B cell (primary cell): ENCODE data around the gene UHRF2. TPM values are rescaled to one million over a fixed set of nuclear protein-coding genes. Genes with fewer than 3 reads are reported as not detected.
A peak's percentile ranks its signal among the peaks of the same experiment; 100 is the strongest.

Experiments
- ATAC-seq: fragments of 200-7000 bp; cut with Tn5 transposase; one replicate; pipeline ENCODE4 v1.10.0; 2021; ENCODE audit warnings: low read depth, mild to moderate bottlenecking, moderate number of reproducible peaks, moderate library complexity
- CTCF ChIA-PET: fragments of 350-600 bp; sonication (Branson Sonifier 250); formaldehyde crosslinking; loops from one replicate; lab custom pipeline; 2021; ENCODE audit warnings: antibody characterized with exemption, inconsistent platforms; lab: Charles Lee
- POLR2A ChIA-PET: fragments of 350-600 bp; sonication (Branson Sonifier 250); formaldehyde crosslinking; loops from one replicate; lab custom pipeline; 2021; ENCODE audit warnings: antibody characterized with exemption; lab: Charles Lee
- DNase-seq: peaks from one replicate; pipeline ENCODE4 v3.0.0; 2013
- H2AFZ ChIP-seq: 2 replicates; pipeline ENCODE4 v1.6.1; 2012; ENCODE audit warnings: mild to moderate bottlenecking, low read depth, low read length; ENCODE audit not compliant: insufficient read depth, poor library complexity, severe bottlenecking
- H3K27ac ChIP-seq, 2 donors: 1 replicate in 1 of 2; 2 replicates in 1 of 2; pipeline ENCODE4 v1.5.1; 2012 to 2013; ENCODE audit warnings: low read length in 2 of 2, mild to moderate bottlenecking in 2 of 2, moderate library complexity in 1 of 2
- H3K27me3 ChIP-seq, 4 experiments: fragments of 200-600 bp in 1 of 4; sonication (generic) in 1 of 4; replicated peaks in 1 of 4; 1 replicate in 2 of 4; 2 replicates in 2 of 4; pipeline versions ENCODE4 v1.6.1 to v1.7.0; 2013 to 2016; ENCODE audit warnings: low read length in 3 of 4, mild to moderate bottlenecking in 2 of 4, mixed read lengths in 1 of 4, moderate library complexity in 1 of 4; ENCODE audit not compliant: insufficient read depth in 4 of 4, control insufficient read depth in 3 of 4; ENCODE audit errors: control extremely low read depth in 1 of 4
- H3K36me3 ChIP-seq, 2 experiments: replicated peaks in 1 of 2; 1 replicate in 1 of 2; 2 replicates in 1 of 2; pipeline versions ENCODE4 v1.6.1 to v1.7.1; 2013; ENCODE audit warnings: low read length in 1 of 2; ENCODE audit not compliant: insufficient read depth in 2 of 2, control insufficient read depth in 1 of 2; ENCODE audit errors: control extremely low read depth in 1 of 2, extremely low read depth in 1 of 2
- H3K4me1 ChIP-seq, 2 donors: fragments of 200-600 bp in 1 of 2; sonication (generic) in 1 of 2; 1 replicate in 1 of 2; 2 replicates in 1 of 2; pipeline versions ENCODE4 v1.5.1 to v1.6.1; 2013 to 2017; ENCODE audit warnings: low read length in 2 of 2; ENCODE audit not compliant: control insufficient read depth in 2 of 2, insufficient read depth in 2 of 2
- H3K4me2 ChIP-seq: replicated peaks from 2 replicates; pipeline ENCODE3; 2012; ENCODE audit warnings: mild to moderate bottlenecking, low read depth, low read length; ENCODE audit not compliant: poor library complexity, severe bottlenecking
- H3K4me3 ChIP-seq, 5 experiments: fragments of 200-600 bp in 1 of 5; sonication (generic) in 1 of 5; 1 replicate in 3 of 5; 2 replicates in 2 of 5; pipeline versions ENCODE4 v1.5.1 to v1.7.0; 2011 to 2016; ENCODE audit warnings: low read length in 4 of 5, mild to moderate bottlenecking in 4 of 5, low read depth in 2 of 5, control low read depth in 1 of 5, moderate library complexity in 1 of 5; ENCODE audit not compliant: insufficient read depth in 1 of 5; ENCODE audit errors: control extremely low read depth in 1 of 5, extremely low read depth in 1 of 5
- H3K79me2 ChIP-seq: fragments of 200-600 bp; sonication (generic); one replicate; pipeline ENCODE4 v1.6.0; 2016; ENCODE audit warnings: low read length; ENCODE audit not compliant: control insufficient read depth, insufficient read depth
- H3K9ac ChIP-seq: fragments of 200-600 bp; sonication (generic); 2 replicates; pipeline ENCODE4 v1.6.1; 2017; ENCODE audit warnings: mild to moderate bottlenecking, low read length, moderate library complexity
- H3K9me3 ChIP-seq, 3 donors: one replicate each; pipeline versions ENCODE4 v1.6.1 to v1.7.1; 2013; ENCODE audit warnings: low read length in 2 of 3; ENCODE audit not compliant: control insufficient read depth in 2 of 3, insufficient read depth in 1 of 3; ENCODE audit errors: control extremely low read depth in 1 of 3
- H4K20me1 ChIP-seq: 2 replicates; pipeline ENCODE4 v1.6.0; 2012; ENCODE audit warnings: mild to moderate bottlenecking, low read length; ENCODE audit not compliant: insufficient read depth, control insufficient read depth, poor library complexity, severe bottlenecking
- H3K27ac Mint-ChIP-seq: one replicate; pipeline ENCODE4 v1.8.0; 2021; ENCODE audit warnings: mixed read lengths
- H3K27me3 Mint-ChIP-seq: one replicate; pipeline ENCODE4 v1.8.0; 2021; ENCODE audit warnings: mixed read lengths
- H3K4me1 Mint-ChIP-seq: one replicate; pipeline ENCODE4 v1.8.0; 2021; ENCODE audit warnings: mixed read lengths
- H3K4me3 Mint-ChIP-seq: one replicate; pipeline ENCODE4 v1.8.0; 2021; ENCODE audit warnings: mixed read lengths
- H3K9me3 Mint-ChIP-seq: one replicate; pipeline ENCODE4 v1.8.0; 2022; ENCODE audit warnings: mixed read lengths; ENCODE audit not compliant: insufficient read depth
- EZH2 ChIP-seq: IDR thresholded peaks from 2 replicates; pipeline ENCODE4 v1.6.1; 2012; ENCODE audit warnings: borderline replicate concordance, low read depth, mild to moderate bottlenecking, moderate library complexity, low read length; ENCODE audit not compliant: insufficient read depth, poor library complexity, severe bottlenecking
- WGBS: methylation state at CpG from one replicate; pipeline ENCODE4 v1.1.5; 2013; ENCODE audit warnings: missing lambda C conversion rate; ENCODE audit not compliant: insufficient coverage; 5-methylcytosine and 5-hydroxymethylcytosine counted together
- intact Hi-C: fragments of 100-400 bp; cut with micrococcal nuclease; formaldehyde crosslinking; loops from one replicate; pipeline ENCODE4 v1.10.0; 2022
- polyA plus RNA-seq: library from polyadenylated mRNA; depleted of rRNA; stranded (reverse); fragments of >200 nt; gene quantifications from 2 replicates; pipeline ENCODE4 v1.2.3, GENCODE V29; 2012
- total RNA-seq, 2 donors: library from RNA; stranded (reverse); fragments of 120-200 nt in 1 of 2; gene quantifications; 1 replicate in 1 of 2; 2 replicates in 1 of 2; pipeline versions ENCODE4 v1.2.3 to v1.2.4, GENCODE V29; 2013 to 2022
- TF ChIP-seq, protein P1 (sequence below): fragments of 200-600 bp; IDR thresholded peaks from one replicate; pipeline ENCODE4 v1.8.0; 2022; ENCODE audit warnings: antibody characterized with exemption, mild to moderate bottlenecking

The UHRF2 gene
- total and polyA plus RNA-seq, 2 donors (not counting 1 experiment from before 2014, with no cell fraction given): 85.6 to 153 TPM

DNA sequence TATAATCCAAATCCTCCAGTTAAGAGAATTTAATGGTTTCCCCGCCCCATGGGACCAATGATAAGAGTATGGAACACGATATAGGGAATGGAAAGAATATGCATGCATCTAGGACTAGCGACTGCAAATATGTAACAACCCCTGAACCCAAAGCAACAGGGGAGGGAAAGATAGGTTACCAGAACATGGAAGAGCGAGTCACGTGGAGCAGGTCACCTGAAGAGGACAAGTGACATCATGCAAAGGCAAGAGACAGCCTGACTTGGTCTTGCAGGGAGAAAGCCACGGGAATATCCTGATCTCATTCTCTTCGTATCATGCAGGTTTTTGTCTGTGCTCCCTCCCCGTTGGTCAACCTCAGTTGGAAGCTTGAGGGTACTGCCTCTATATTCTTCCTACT, 4.7 kb upstream of the UHRF2 start:
- Histone ChIP-seq H3K9ac (no peak overlapping the region), H4K20me1 (no peaks in the 10 kb centered on the region), H3K4me1 (peaks cover 28 to 29% of the 10 kb centered on the region in 2 donors), H3K4me3 (no peak overlapping the region), H3K27me3 (no peaks in the 10 kb centered on the region), H3K27ac (no peak overlapping the region), H3K36me3 (no peaks in the 10 kb centered on the region), H3K4me2 (no peak overlapping the region), H2AFZ (no peak overlapping the region), H3K79me2 (peaks cover 4% of the 10 kb centered on the region), H3K9me3 (peaks cover 0 to 16% (median 0%) of the 10 kb centered on the region in 3 donors)
- 99% methylated on average over 7 of the region's 8 CpGs for WGBS
- Mint-ChIP-seq H3K4me3 (no peak overlapping the region), H3K4me1 (peaks cover 27% of the 10 kb centered on the region), H3K27ac (no peak overlapping the region), H3K27me3 (no peaks in the 10 kb centered on the region), H3K9me3 (no peaks in the 10 kb centered on the region)
- TF ChIP-seq, protein P1, sequence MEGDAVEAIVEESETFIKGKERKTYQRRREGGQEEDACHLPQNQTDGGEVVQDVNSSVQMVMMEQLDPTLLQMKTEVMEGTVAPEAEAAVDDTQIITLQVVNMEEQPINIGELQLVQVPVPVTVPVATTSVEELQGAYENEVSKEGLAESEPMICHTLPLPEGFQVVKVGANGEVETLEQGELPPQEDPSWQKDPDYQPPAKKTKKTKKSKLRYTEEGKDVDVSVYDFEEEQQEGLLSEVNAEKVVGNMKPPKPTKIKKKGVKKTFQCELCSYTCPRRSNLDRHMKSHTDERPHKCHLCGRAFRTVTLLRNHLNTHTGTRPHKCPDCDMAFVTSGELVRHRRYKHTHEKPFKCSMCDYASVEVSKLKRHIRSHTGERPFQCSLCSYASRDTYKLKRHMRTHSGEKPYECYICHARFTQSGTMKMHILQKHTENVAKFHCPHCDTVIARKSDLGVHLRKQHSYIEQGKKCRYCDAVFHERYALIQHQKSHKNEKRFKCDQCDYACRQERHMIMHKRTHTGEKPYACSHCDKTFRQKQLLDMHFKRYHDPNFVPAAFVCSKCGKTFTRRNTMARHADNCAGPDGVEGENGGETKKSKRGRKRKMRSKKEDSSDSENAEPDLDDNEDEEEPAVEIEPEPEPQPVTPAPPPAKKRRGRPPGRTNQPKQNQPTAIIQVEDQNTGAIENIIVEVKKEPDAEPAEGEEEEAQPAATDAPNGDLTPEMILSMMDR: no peak
- TF ChIP-seq EZH2: no peak
- POLR2A ChIA-PET: no interaction called here
- CTCF ChIA-PET: no interaction called here
- DNase-seq: no peak
- no peak for ATAC-seq
- intact Hi-C loops: no loop called here

- DNase-seq (no peak), ATAC-seq (no peak)
- H3K4me3 ChIP-seq: no peak overlapping the region
- no peak overlapping the region for H3K27ac ChIP-seq
- H3K4me2 ChIP-seq: peak overlapping the region; percentile 87
- H3K4me1 ChIP-seq: peaks cover 35% of the 10 kb centered on the region in 2 donors
- intact Hi-C loops: loop anchor here (5.0 to 10.0 kb wide), 3 partner anchors 783 to 1565 kb away; partner anchors contain the start of genes JAK2 and RIC1
- no peak overlapping the region for H3K9ac ChIP-seq
- H4K20me1 ChIP-seq: peaks cover 14% of the 10 kb centered on the region
- H2AFZ ChIP-seq: no peak overlapping the region
- 94% methylated on average over 3 of the region's 3 CpGs for WGBS
- CTCF ChIA-PET: interaction anchor here (1.6 kb wide), 1 partner anchor 10 kb away, joined by 3 read pairs; no protein-coding TSS in a partner anchor
- POLR2A ChIA-PET: no interaction called here
- Mint-ChIP-seq H3K4me3 (peak overlapping the region; percentile 3), H3K27ac (no peak overlapping the region), H3K9me3 (no peaks in the 10 kb centered on the region), H3K4me1 (peaks cover 33% of the 10 kb centered on the region), H3K27me3 (no peaks in the 10 kb centered on the region)
- H3K79me2 ChIP-seq: peaks cover 19% of the 10 kb centered on the region
- peaks cover 0 to 16% (median 0%) of the 10 kb centered on the region in 3 donors for H3K9me3 ChIP-seq
- no peak for TF ChIP-seq EZH2
- no peaks in the 10 kb centered on the region for H3K27me3 ChIP-seq
- H3K36me3 ChIP-seq: no peaks in the 10 kb centered on the region
These were observed 3.2 kb upstream of the UHRF2 start for GRCh38 chr9:6409811-6410210.
